Fibroblast of skin of right quadriceps (primary cell): ENCODE measurements around the gene CMTM4.
"Not testable (repeated sequence)": the region's sequence is repeated elsewhere in the genome, so short reads cannot be mapped to it uniquely, and the experiment has no call there.

Source experiments
- DNase-seq: peaks from one replicate; pipeline ENCODE4 v3.0.0-alpha.2; 2013

The CMTM4 gene

GRCh38 chr16:66668777-66669444, 27.6 kb downstream of the CMTM4 start:
- DNase-seq: peak; percentile 86

GRCh38 chr16:66667944-66668343, 28.6 kb downstream of the CMTM4 start:
- DNase-seq: no peak

- peak; percentile 26 for DNase-seq
These were observed 33.9 kb downstream of the CMTM4 start for GRCh38 chr16:66662445-66663194.

GRCh38 chr16:66661671-66662346, 34.7 kb downstream of the CMTM4 start:
- not testable (repeated sequence) for DNase-seq

- DNase-seq: no peak
These were observed 35.4 kb downstream of the CMTM4 start for GRCh38 chr16:66661210-66661560.

- DNase-seq: peak; percentile 82
These were observed 35.9 kb downstream of the CMTM4 start for GRCh38 chr16:66660422-66661209.

GRCh38 chr16:66658860-66659190, 37.7 kb downstream of the CMTM4 start:
- DNase-seq: no peak

- DNase-seq: no peak
These were observed 38.2 kb downstream of the CMTM4 start for GRCh38 chr16:66658143-66658859.

GRCh38 chr16:66656547-66656946, 40.0 kb downstream of the CMTM4 start:
- DNase-seq: no peak

GRCh38 chr16:66653581-66654350, 42.8 kb downstream of the CMTM4 start:
- DNase-seq: no peak

GRCh38 chr16:66652661-66653360, 43.7 kb downstream of the CMTM4 start:
- no peak for DNase-seq

GRCh38 chr16:66651965-66652364, 44.6 kb downstream of the CMTM4 start:
- no peak for DNase-seq

- DNase-seq: no peak
These were observed 45.1 kb downstream of the CMTM4 start for GRCh38 chr16:66651474-66651765.

- DNase-seq: peak; percentile 80
These were observed 45.7 kb downstream of the CMTM4 start for GRCh38 chr16:66650707-66651473.

- DNase-seq: no peak
These were observed 46.8 kb downstream of the CMTM4 start for GRCh38 chr16:66649636-66650205.

GRCh38 chr16:66649167-66649566, 47.4 kb downstream of the CMTM4 start:
- no peak for DNase-seq

GRCh38 chr16:66647866-66648265, 48.7 kb downstream of the CMTM4 start:
- DNase-seq: no peak

- no peak for DNase-seq
These were observed 55.2 kb downstream of the CMTM4 start for GRCh38 chr16:66641387-66641786.

GRCh38 chr16:66640724-66641314, 55.7 kb downstream of the CMTM4 start:
- no peak for DNase-seq
